Adrenal gland (tissue), 12 donors: ENCODE measurements around the gene GRIK1. TPM values are rescaled to one million over a fixed set of nuclear protein-coding genes. Genes with fewer than 3 reads are reported as not detected.

Experiments
- DNase-seq, 7 donors: peaks; one replicate each; pipeline ENCODE4 v3.0.0-alpha.2; 2019 to 2020
- H3K27ac ChIP-seq, 5 donors: fragments of 200-600 bp; sonication (generic) in 4 of 5; 1 replicate in 3 of 5; 2 replicates in 2 of 5; pipeline versions ENCODE4 v1.5.1 to v1.8.0; 2016 to 2020; ENCODE audit warnings: mild to moderate bottlenecking in 1 of 5
- H3K27me3 ChIP-seq: fragments of 200-600 bp; 2 replicates; pipeline ENCODE4 v1.8.0; 2021
- H3K36me3 ChIP-seq, 2 donors: fragments of 200-600 bp; replicated peaks in 1 of 2; 1 replicate in 1 of 2; 2 replicates in 1 of 2; pipeline versions ENCODE4 v1.5.1 to v1.8.0; 2018 to 2022
- H3K4me1 ChIP-seq, 2 donors: fragments of 200-600 bp; replicated peaks in 1 of 2; 1 replicate in 1 of 2; 2 replicates in 1 of 2; pipeline versions ENCODE4 v1.5.1 to v1.8.0; 2018 to 2021
- H3K4me3 ChIP-seq, 4 donors: fragments of 200-600 bp; sonication (generic) in 3 of 4; one replicate each; pipeline ENCODE4 v1.5.1; 2016 to 2018
- H3K9me3 ChIP-seq, 3 donors: fragments of 200-600 bp; sonication (generic) in 1 of 3; replicated peaks in 1 of 3; 1 replicate in 2 of 3; 2 replicates in 1 of 3; pipeline versions ENCODE4 v1.5.1 to v1.8.0; 2016 to 2021
- CTCF ChIP-seq, 6 experiments: fragments of 450-650 bp in 4 of 6; fragments of 200-600 bp in 2 of 6; sonication (generic) in 1 of 6; IDR thresholded peaks; 1 replicate in 5 of 6; 2 replicates in 1 of 6; pipeline versions ENCODE4 v1.5.1 to v1.8.0; 2016 to 2021; ENCODE audit warnings: antibody characterized with exemption in 6 of 6, mild to moderate bottlenecking in 2 of 6, moderate library complexity in 1 of 6
- POLR2A ChIP-seq, 2 donors: fragments of 450-650 bp; IDR thresholded peaks; one replicate each; pipeline ENCODE4 v1.6.1; 2017; ENCODE audit warnings: antibody characterized with exemption in 2 of 2, mild to moderate bottlenecking in 2 of 2, moderate library complexity in 1 of 2
- WGBS, 4 donors: extraction: QIAGEN DNeasy Blood & Tissue Kit in 2 of 4; methylation state at CpG; one replicate each; pipeline versions ENCODE4 v1.1.5 to v1.1.7; 2013 to 2017; 5-methylcytosine and 5-hydroxymethylcytosine counted together
- intact Hi-C, 2 donors: fragments of 100-400 bp; cut with DNase I; formaldehyde crosslinking; loops; one replicate each; pipeline versions ENCODE4 v1.14.1 to v1.15.0; 2022 to 2023
- polyA plus RNA-seq, 3 donors: library from polyadenylated mRNA; stranded (reverse); fragments of 200-250 nt in 2 of 3; fragments of 350-450 nt in 1 of 3; fragmentation: Illumina TruSeq in 1 of 3; extraction: RNeasy Lipid Tissue Mini Kit (QIAGEN cat#74804) in 1 of 3; gene quantifications; one replicate each; pipeline ENCODE4 v1.2.3, GENCODE V29; 2013 to 2014
- total RNA-seq, 9 donors: library from RNA; depleted of rRNA in 4 of 9; stranded (reverse); fragments of >200 nt in 4 of 9; fragments of 120-200 nt in 1 of 9; fragmentation: NEBNext Ultra II Directional in 1 of 9; extraction: Animal tissue kit (Norgen Biotek cat#: 25700) in 1 of 9; gene quantifications; one replicate each; pipeline versions ENCODE4 v1.1.0 to v1.2.4, GENCODE V29; 2013 to 2023
- donor health status: healthy with polysubstance abuse.
- donor health status: Bipolar disorder and iron deficiency.
- donor health status: DM: yes; HTN: yes; CAD: no.
- donor health status: DM: no; HTN: no; CAD: no.
- donor health status: DM: no; HTN: no; CAD: no.
- donor health status: DM: yes; HTN: yes; CAD: no.

The GRIK1 gene
- total and polyA plus RNA-seq, 12 donors = 0.23 to 47.4 (median 8.1) TPM; not detected in 3

DNA sequence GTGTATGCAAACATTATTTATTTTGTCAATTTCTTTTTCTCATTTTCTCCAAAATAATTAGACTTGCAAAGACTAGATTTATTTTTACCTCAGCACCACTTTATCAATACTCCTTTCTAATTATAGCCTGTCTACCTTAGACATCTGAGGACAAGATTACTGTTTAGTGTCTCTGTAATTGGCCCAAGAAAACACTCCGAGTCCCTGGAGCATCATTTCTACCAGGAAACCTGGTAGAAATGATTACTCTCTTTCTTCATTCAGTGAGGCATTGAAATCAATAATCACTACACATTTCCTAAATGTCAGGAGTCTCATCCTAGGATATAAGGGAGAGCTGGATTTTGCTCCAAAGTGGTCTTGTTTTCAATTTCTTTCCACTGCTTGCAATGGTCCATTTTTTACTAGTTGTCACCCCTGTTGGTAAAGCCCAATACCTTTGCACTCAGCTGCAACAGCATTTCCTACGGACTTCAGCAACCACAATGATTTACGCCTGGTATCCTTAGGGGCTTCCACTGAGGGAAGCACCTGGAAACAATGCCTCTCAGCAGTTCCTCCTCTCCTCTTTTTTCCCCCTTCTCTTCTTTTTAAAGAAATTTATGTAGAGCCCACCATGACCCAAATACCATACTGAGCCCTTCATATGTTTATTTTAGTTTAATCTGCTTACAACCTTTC lies 64.6 kb downstream of the GRIK1 start:
- Histone ChIP-seq H3K4me1 (no peaks in the 10 kb centered on the region), H3K27me3 (no peaks in the 10 kb centered on the region), H3K27ac (no peak overlapping the region), H3K4me3 (no peak overlapping the region), H3K36me3 (no peaks in the 10 kb centered on the region), H3K9me3 (no peaks in the 10 kb centered on the region)
- intact Hi-C loops = no loop called here
- TF ChIP-seq CTCF (IDR thresholded peaks at IDR 0.05) (no peak), POLR2A (IDR thresholded peaks at IDR 0.05) (no peak)
- 54 to 72% (median 60%) methylated on average over 3 of the region's 3 CpGs for WGBS, 4 donors
- DNase-seq = no peak

GRCh38 chr21:29873908-29874307 lies 65.9 kb downstream of the GRIK1 start:
- intact Hi-C loops = no loop called here
- H3K36me3 ChIP-seq = no peaks in the 10 kb centered on the region

DNA sequence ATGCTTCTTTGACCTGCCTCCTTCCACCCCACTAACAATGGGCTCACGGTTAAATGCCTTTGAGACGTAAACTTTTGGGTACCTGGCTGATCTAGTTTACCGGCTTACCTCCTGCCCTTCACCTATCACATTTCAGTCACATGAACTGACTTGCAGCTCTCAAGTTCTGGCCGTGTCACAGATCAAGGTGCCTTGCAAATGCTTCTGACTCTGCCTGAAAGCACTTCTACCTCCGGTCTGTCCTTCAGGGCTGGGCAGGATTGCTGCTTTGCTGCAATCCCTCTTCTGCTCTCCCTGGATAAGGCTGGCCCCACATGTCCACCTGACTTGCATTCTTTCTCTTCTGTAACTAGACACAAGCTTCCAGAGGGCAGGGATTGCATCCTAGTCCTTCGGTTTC lies 69.0 kb downstream of the GRIK1 start:
- intact Hi-C loops = no loop called here
- Histone ChIP-seq H3K9me3 (no peaks in the 10 kb centered on the region), H3K36me3 (no peaks in the 10 kb centered on the region), H3K27me3 (no peaks in the 10 kb centered on the region), H3K4me1 (no peaks in the 10 kb centered on the region), H3K4me3 (no peak overlapping the region), H3K27ac (no peak overlapping the region)
- DNase-seq = no peak
- 67 to 78% (median 75%) methylated on average over 6 of the region's 6 CpGs for WGBS, 4 donors
- no peak for TF ChIP-seq POLR2A (IDR thresholded peaks at IDR 0.05)
- TF ChIP-seq CTCF (IDR thresholded peaks at IDR 0.05) = no peak

More at GRCh38 chr21:29873908-29874307, 65.9 kb downstream of the GRIK1 start:
- TF ChIP-seq POLR2A (IDR thresholded peaks at IDR 0.05) (no peak), CTCF (IDR thresholded peaks at IDR 0.05) (no peak)
- Histone ChIP-seq H3K9me3 (no peaks in the 10 kb centered on the region), H3K27me3 (no peaks in the 10 kb centered on the region), H3K4me3 (no peak overlapping the region), H3K4me1 (no peaks in the 10 kb centered on the region), H3K27ac (no peak overlapping the region)
- WGBS, 4 donors = 87 to 97% (median 91%) methylated on average over 12 of the region's 12 CpGs
- no peak for DNase-seq

DNA sequence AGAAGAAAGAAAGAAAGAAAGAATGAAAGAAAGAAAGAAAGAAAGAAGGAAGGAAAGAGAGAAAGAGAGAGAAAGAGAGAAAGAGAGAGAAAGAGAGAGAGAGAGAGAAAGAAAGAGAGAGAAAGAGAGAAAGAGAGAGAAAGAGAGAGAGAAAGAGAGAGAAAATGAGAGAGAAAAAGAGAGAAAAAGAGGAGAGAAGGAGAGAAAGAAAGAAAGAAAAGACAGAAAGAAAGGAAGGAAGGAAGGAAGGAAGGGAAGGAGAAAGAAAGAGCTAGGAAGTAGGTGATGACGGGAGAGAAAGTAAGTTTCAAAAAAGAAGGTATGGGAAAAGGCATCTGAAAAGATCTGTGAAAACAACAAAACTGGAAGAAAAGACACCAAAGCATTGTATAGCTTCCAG lies 72.0 kb downstream of the GRIK1 start:
- WGBS, 4 donors = 68 to 90% (median 77%) methylated on average over 1 of the region's 1 CpG
- Histone ChIP-seq H3K4me1 (no peaks in the 10 kb centered on the region), H3K9me3 (no peaks in the 10 kb centered on the region), H3K27me3 (no peaks in the 10 kb centered on the region), H3K4me3 (no peak overlapping the region), H3K36me3 (no peaks in the 10 kb centered on the region), H3K27ac (no peak overlapping the region)
- DNase-seq = no peak
- intact Hi-C loops = no loop called here
- TF ChIP-seq CTCF (IDR thresholded peaks at IDR 0.05) (no peak), POLR2A (IDR thresholded peaks at IDR 0.05) (no peak)
